ENCODE measurements around the gene ZNF831.

Gene ZNF831

GRCh38 chr20:59217173-59217572 lies 53.6 kb downstream of the ZNF831 start:
- DNase-seq: no peak

DNA sequence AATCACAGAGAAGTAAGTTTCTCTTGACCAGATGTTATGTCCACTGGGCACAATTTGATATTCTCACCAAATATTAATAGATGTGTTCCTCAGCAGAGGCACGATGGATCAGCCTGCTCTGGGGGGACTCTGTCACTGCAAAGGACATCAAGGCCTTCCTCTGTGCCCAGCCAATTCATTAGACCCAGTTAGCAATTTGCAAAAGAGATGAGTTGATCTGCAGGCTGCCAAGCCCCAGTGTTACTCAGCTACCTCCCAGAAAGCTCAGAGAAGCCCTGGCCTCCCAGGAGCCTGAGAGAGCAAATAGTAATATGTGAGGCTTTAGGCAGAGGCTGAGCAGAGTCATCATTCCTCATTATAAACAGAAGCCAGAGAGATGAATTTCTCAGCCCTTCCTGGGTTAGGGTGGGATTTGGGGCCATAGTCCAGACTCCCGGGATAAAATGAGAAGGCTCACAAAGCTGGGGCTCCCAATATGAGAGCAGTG lies 54.2 kb downstream of the ZNF831 start:
- DNase-seq: no peak

DNA sequence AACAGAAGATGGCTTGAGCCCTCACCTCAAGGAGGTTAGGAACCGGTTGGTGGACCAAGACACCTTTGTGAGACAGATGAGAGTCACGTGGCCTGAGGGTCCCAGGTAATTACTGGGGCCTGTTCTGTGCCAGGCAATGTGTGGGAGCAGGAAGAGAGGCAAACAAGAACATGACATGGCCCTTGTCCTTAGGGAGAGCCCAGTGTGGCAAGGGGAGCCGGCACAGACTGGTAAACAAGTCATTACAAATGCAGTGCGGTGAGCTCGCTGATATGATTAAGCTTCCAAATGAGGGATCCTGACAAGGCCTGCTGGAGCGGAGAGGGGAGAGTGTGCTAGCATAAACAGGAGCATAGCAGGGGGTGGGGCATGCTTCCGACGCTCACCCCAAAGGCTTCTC lies 55.6 kb downstream of the ZNF831 start:
- DNase-seq: no peak

- no peak for DNase-seq
Observed at GRCh38 chr20:59220161-59220560, 56.5 kb downstream of the ZNF831 start.

GRCh38 chr20:59221049-59221706 lies 57.6 kb downstream of the ZNF831 start:
- DNase-seq: no peak

- no peak for DNase-seq
Observed at GRCh38 chr20:59221707-59222252, 58.2 kb downstream of the ZNF831 start.

DNA sequence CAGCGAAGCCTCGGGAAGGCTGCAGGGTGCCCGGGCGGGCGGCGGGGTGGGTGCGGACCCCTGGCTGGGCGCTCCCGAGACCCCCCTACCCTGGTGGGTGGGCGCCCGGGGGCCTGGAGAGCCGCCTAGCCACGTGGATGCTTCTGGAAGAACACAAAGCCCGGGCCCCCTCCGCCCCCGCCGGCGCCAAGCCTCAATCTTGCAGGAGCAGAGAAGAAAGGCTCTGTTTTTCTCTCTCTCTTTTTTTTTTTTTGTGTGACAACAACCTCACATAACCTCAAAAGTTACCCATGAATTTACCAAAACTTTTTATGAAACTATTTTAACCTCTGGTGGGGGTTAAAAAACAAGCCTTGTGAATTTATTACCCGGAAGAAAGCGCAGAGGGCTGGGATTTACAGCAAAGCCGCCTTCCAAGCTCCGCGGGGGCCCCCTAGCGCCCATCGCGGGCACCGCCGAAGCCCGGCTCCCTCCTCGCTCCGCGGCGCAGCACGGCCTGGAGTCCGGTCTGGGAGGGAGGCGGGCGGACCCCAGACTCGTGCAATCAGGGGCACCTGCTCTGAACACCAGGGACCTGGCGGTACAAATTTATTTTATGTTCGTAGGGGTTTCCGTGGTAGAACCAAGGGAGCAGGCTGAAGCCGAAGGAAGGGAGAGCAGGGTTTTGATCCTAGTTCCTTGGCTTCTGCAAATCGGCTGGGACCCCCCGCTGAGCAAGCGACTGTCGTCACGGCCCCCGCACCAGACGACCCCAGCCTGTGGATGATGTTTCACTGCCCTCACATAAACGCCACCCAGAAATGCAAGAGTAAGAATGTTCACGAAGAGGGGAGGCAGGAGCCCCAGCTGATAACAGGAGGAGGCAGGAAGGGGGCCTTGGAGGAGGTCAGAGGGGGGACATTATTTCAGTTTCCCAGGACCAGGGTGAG lies 58.9 kb downstream of the ZNF831 start:
- DNase-seq: peak in 12 of 14 donors; percentile 8 to 75 (median 40)

- DNase-seq: peak in 3 of 14 donors; percentile 6 to 48 (median 31)
Observed at GRCh38 chr20:59223182-59223601, 59.6 kb downstream of the ZNF831 start.

DNA sequence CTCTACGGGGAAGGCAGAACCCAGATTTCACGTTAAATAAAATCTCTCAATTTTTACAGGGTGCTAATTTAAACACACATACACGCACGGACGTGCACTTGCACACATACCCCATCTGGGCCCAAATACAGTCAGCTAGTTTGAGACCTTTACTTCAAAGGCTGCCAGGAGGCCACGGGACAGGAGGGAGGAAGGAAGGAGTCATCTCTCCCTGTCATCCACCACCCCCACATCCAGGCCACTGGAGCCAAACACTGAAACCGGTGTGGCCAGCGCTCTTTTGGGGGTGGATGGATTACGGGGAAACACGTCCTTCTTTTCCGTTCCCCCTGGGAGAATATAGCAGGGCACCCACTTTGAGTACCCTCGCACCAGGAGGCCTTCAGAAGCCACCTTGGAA lies 60.1 kb downstream of the ZNF831 start:
- no peak for DNase-seq

DNA sequence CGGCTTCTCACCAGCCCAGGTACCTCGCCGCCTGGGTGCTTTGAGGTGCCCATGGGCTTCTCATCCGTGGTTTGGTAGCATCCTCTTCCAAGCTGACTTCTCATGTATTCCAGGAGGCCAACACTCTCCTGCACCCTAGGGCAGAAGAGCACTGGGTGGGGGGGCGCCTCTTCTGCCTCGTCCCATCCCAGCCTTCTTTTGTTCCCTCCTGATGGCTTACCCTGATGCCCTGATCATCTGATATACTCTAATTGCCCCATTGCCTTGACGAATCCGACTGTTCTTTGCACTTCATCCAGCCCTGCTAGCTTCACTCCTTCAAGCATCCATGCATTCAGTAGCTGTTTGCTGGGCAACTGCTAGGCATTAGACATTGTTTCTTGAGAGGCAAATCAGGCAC lies 60.6 kb downstream of the ZNF831 start:
- no peak for DNase-seq

- DNase-seq: no peak
Observed at GRCh38 chr20:59230385-59230784, 66.8 kb downstream of the ZNF831 start.

GRCh38 chr20:59231124-59231804 lies 67.6 kb downstream of the ZNF831 start:
- DNase-seq: no peak

DNA sequence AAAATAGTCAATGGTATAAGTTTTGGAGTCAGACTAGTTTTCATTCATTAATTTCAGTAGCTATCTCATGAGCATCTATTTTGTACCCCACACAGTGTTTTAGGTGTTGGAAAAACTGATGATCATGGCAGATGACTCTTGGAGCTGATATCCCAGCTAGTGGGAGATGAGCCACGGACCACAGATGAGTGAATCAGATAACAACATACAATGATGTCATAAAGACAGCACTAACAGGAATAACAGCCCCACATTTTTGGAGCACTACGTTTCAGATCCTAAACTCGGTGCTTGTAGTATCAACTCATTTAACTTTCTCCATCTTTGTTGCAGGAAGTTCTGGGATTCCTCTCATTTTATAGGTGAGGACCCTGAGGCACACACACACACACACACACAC lies 69.0 kb downstream of the ZNF831 start:
- DNase-seq: no peak

GRCh38 chr20:59235226-59235625 lies 71.6 kb downstream of the ZNF831 start:
- DNase-seq: no peak

- no peak for DNase-seq
Observed at GRCh38 chr20:59240006-59240405, 76.4 kb downstream of the ZNF831 start.

GRCh38 chr20:59242714-59243626 lies 79.3 kb downstream of the ZNF831 start:
- DNase-seq: no peak

GRCh38 chr20:59246691-59247400 lies 83.2 kb downstream of the ZNF831 start:
- DNase-seq: no peak

DNA sequence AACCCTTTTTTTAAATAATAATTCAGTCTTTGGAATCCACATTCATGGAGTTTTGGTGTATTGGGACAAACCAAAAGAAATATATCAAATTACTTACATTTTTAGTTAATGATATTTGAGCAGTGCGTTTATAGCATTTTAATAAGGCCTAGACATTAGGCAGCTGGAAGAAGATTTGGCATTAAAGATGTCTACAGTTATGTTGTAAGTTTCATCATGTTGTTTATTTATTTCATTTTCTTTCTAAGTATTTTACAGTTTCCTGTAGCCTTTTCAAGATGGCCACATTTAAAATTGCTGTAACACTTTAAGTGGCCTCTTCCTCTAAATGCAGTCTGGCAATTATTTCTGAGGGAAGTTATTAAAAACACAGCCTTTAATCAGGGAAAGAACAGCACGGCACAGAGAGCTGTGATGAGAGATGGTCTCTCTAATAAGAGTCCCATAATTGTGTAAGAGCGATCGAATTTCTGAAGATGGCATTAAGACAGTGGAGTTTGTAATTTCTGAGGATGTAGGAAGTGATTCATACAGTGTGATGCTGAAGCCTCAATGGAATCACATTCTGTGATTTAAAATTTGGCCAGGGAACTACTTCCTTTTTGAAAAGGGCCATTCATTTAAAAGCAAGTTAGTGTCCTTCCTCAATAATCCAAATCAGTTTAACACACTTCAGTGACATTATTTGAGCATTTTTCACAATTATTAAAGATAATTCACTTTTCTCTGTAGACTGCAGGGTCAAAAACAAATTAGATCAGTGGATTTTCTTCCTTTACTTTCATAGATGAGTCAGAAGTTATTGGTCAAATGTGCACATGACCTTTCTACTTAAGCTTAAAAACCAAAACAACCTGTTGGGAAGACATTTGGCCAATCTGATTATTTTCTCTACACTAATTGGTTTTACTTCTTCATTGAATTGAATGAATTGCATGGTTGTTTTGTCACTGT lies 84.4 kb downstream of the ZNF831 start:
- no peak for DNase-seq

- no peak for DNase-seq
Observed at GRCh38 chr20:59250293-59250692, 86.7 kb downstream of the ZNF831 start.

DNA sequence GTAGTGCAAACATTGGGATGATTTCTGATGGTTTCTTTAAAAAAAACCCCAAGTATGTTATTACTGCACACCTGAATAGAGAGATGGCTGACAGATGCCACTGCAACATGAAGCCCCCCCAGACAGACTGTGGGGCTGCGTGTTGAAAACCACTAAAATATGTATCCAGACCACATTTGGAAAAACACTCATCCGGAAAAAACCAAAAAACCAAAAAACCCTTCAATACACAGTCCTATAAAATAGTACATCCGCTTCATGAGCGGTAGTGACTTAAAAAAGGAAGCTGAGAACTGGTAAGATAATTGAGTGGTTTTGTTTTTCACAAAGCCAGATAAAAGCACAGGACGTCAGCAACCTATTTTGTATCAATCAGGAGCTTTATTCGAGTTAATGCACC lies 89.7 kb downstream of the ZNF831 start:
- no peak for DNase-seq
